ENCODE measurements around the gene TFF1. TPM values are rescaled to one million over a fixed set of nuclear protein-coding genes. Genes with fewer than 3 reads are reported as not detected.

Gene TFF1
- total RNA-seq, 2 donors from 2014 or later = 3.0 to 66.4 TPM

DNA sequence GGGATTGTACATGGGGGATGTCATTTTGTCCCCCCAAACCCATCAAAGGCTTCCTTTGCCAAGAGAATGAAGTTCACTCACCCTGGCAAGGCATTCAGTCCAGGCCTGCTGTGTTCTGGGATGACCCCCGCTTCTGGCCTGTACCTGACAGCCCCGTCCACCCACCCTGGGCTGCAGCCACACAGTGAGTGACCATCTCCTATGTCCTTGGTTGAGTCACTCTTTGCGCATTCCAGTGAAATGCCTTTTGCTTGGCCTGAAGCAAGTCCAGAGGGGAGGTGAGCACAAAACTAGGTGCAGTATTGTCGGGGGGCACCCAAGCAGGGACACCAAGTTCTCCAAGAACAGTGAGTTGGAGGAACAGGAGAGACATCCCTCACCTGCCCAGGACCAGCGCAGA is 19.3 kb upstream of the TFF1 start:
- TF ChIP-seq, protein P1, sequence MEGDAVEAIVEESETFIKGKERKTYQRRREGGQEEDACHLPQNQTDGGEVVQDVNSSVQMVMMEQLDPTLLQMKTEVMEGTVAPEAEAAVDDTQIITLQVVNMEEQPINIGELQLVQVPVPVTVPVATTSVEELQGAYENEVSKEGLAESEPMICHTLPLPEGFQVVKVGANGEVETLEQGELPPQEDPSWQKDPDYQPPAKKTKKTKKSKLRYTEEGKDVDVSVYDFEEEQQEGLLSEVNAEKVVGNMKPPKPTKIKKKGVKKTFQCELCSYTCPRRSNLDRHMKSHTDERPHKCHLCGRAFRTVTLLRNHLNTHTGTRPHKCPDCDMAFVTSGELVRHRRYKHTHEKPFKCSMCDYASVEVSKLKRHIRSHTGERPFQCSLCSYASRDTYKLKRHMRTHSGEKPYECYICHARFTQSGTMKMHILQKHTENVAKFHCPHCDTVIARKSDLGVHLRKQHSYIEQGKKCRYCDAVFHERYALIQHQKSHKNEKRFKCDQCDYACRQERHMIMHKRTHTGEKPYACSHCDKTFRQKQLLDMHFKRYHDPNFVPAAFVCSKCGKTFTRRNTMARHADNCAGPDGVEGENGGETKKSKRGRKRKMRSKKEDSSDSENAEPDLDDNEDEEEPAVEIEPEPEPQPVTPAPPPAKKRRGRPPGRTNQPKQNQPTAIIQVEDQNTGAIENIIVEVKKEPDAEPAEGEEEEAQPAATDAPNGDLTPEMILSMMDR (IDR thresholded peaks at IDR 0.05) = no peak
- WGBS, 2 donors = 92 to 97% methylated on average over 5 of the region's 5 CpGs

DNA sequence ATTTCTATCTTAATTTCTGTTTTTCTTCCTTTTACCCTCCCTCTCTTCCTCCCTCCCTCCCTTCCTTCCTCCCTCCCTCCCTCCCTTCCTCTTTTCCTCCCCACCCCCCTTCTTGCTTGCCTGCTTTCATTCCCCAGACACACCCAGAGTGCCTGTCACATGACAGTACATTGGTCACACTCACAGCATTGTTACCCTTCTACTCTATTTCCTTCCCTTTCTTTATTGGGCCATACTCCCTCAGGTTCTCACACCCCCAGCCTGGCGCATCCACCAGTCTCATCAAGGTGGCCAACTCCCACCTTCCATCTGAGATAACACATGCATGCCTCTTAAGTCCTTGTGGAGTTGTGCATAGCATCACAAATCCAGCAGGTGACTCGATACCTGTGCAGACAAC is 18.7 kb upstream of the TFF1 start:
- intact Hi-C loops (cut with DNase I) = no loop called here
- WGBS, 2 donors = 82 to 91% methylated on average over 2 of the region's 2 CpGs
- H3K27me3 ChIP-seq = no peaks in the 10 kb centered on the region
- DNase-seq (no peak), ATAC-seq (no peak)
- no peak overlapping the region for H3K27ac ChIP-seq
- no peaks in the 10 kb centered on the region for H3K36me3 ChIP-seq (replicated peaks in 1 of 2; ENCODE audit: insufficient read depth in 1 of 2, low read depth in 2 of 2)
- peaks cover 10% of the 10 kb centered on the region for H3K4me1 ChIP-seq
- no peak overlapping the region for H3K4me3 ChIP-seq
- no peaks in the 10 kb centered on the region for H3K9me3 ChIP-seq
- TF ChIP-seq, protein P1 (IDR thresholded peaks at IDR 0.05) = no peak
- no peak for TF ChIP-seq POLR2A (IDR thresholded peaks at IDR 0.05)

More for the DNA sequence above, 19.3 kb upstream of the TFF1 start:
- H3K36me3 ChIP-seq (replicated peaks in 1 of 2; ENCODE audit: insufficient read depth in 1 of 2, low read depth in 2 of 2) = no peaks in the 10 kb centered on the region
- H3K4me1 ChIP-seq = peaks cover 15% of the 10 kb centered on the region
- intact Hi-C loops (cut with DNase I) = no loop called here
- ATAC-seq = no peak
- DNase-seq = no peak
- no peak overlapping the region for H3K4me3 ChIP-seq
- no peak overlapping the region for H3K27ac ChIP-seq
- H3K27me3 ChIP-seq = no peaks in the 10 kb centered on the region
- no peaks in the 10 kb centered on the region for H3K9me3 ChIP-seq

DNA sequence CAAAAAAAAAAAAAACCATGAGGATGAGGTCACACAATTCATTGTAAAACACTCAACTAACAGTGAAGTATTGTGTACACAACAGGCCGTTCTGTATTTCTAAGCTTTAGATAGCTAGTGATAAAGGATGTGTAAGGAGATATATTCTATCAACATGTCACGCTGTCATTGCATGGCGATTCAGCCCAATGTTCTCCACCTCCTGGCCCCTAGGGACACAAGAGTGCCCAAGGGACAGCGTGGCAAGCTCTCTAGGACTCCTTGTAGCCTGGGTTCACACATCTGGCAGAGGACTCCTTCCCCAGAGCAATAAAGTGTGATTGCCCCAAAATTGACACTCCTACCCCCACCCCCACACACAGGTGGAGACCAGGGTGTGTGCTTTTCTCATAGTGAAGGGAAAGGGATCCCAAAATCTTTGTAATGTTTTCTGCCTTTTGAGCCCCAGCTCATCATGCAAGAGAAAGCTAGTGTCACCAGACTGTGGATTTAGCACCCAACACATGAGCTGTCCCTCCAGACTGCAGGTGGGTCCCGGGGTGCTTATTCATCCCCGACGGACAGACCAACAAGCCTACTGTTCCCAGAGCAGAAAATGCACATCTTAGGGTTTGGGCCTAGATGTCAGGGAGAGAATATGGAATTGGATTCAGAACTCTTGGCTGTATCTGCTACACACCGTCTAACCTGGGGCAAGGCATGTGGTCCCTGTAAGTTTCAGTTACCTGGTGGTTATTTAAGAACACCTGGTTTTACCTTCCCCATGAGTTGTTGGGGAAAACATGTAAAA is 18.0 kb upstream of the TFF1 start:
- Histone ChIP-seq H3K9me3 (no peaks in the 10 kb centered on the region), H3K4me3 (no peak overlapping the region), H3K4me1 (peaks cover 5% of the 10 kb centered on the region), H3K27me3 (no peaks in the 10 kb centered on the region), H3K27ac (no peak overlapping the region), H3K36me3 (replicated peaks in 1 of 2; ENCODE audit: insufficient read depth in 1 of 2, low read depth in 2 of 2) (no peaks in the 10 kb centered on the region)
- DNase-seq = no peak
- WGBS, 2 donors = 71 to 79% methylated on average over 8 of the region's 8 CpGs
- TF ChIP-seq, protein P1 (IDR thresholded peaks at IDR 0.05) = no peak
- no peak for TF ChIP-seq POLR2A (IDR thresholded peaks at IDR 0.05)
- intact Hi-C loops (cut with DNase I) = no loop called here
- no peak for ATAC-seq

DNA sequence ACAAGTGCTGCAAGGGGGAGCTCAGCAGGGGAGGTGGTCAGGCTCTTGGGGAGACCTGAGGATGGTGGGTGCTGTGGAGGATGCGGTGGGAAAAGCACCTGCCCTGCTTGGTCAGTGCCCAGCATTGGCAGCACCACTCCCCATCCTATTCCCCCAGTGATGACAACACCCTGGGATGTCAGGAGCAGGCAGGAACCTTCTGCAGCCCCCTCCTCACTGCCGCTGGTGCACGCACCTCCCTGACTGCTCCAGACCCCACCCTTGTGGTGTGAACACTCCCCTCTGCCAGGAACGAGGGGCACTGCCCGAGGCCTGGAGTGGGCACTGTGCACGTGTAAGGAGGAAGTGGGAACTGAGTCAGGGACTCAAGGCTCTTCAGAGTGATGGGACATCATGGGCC is 17.0 kb upstream of the TFF1 start:
- no peaks in the 10 kb centered on the region for H3K36me3 ChIP-seq (replicated peaks in 1 of 2; ENCODE audit: insufficient read depth in 1 of 2, low read depth in 2 of 2)
- intact Hi-C loops (cut with DNase I) = no loop called here
- no peak overlapping the region for H3K4me3 ChIP-seq
- no peak overlapping the region for H3K27ac ChIP-seq
- 60 to 72% methylated on average over 6 of the region's 6 CpGs for WGBS, 2 donors
- no peaks in the 10 kb centered on the region for H3K27me3 ChIP-seq
- H3K4me1 ChIP-seq = peaks cover 1% of the 10 kb centered on the region
- ATAC-seq (no peak), DNase-seq (no peak)
- H3K9me3 ChIP-seq = no peaks in the 10 kb centered on the region
- TF ChIP-seq POLR2A (IDR thresholded peaks at IDR 0.05) = no peak
- TF ChIP-seq, protein P1 (IDR thresholded peaks at IDR 0.05) = no peak

DNA sequence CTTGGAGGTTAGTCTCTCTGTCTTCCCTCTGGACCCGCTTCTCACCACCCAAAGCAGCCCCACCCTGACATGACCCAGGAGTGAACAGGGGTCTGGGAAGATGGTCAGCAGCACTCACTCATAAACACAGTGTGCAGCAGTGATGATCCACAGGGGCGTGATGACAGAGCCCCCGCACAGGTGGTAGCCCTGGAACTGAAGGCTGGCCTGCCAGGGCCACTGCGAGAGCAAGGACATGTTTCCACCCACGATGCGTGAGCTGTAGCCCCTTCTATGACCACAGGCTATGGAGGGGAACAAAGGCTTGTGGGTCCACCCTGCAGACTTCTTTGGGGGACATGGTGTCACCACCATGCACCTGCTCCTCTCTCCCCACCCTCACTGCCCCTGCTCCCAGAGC is 16.6 kb upstream of the TFF1 start:
- intact Hi-C loops (cut with DNase I) = no loop called here

More for the DNA sequence above, 16.6 kb upstream of the TFF1 start:
- no peaks in the 10 kb centered on the region for H3K4me1 ChIP-seq
- WGBS, 2 donors = 94 to 99% methylated on average over 4 to 6 of the region's 6 CpGs
- no peaks in the 10 kb centered on the region for H3K9me3 ChIP-seq
- no peaks in the 10 kb centered on the region for H3K36me3 ChIP-seq (replicated peaks in 1 of 2; ENCODE audit: insufficient read depth in 1 of 2, low read depth in 2 of 2)
- DNase-seq (no peak), ATAC-seq (no peak)
- no peak overlapping the region for H3K27ac ChIP-seq
- H3K4me3 ChIP-seq = no peak overlapping the region
- TF ChIP-seq, protein P1 (IDR thresholded peaks at IDR 0.05) = no peak
- no peak for TF ChIP-seq POLR2A (IDR thresholded peaks at IDR 0.05)
- no peaks in the 10 kb centered on the region for H3K27me3 ChIP-seq

All from body of pancreas (tissue), 4 donors.